Activated CD8-positive, alpha-beta memory T cell treated with anti-CD3 and anti-CD28 coated beads, Interleukin-2, amount 50 U/mL, for 24 hours (primary cell): ENCODE measurements around the gene ZNF562.

Experiments
- DNase-seq: peaks from one replicate; pipeline ENCODE4 v3.0.0-alpha.2; 2020; ENCODE audit errors: extremely low read depth

The ZNF562 gene

GRCh38 chr19:9644472-9644871 lies 30.4 kb downstream of the ZNF562 start:
- DNase-seq: no peak

- no peak for DNase-seq
Measured at GRCh38 chr19:9641810-9642209, 33.1 kb downstream of the ZNF562 start.

- DNase-seq: no peak
Measured at GRCh38 chr19:9640956-9641355, 33.9 kb downstream of the ZNF562 start.

- DNase-seq: no peak
Measured at GRCh38 chr19:9636018-9636417, 38.9 kb downstream of the ZNF562 start.

GRCh38 chr19:9627856-9628255 lies 47.0 kb downstream of the ZNF562 start:
- DNase-seq: no peak

GRCh38 chr19:9622531-9622930 lies 52.4 kb downstream of the ZNF562 start:
- no peak for DNase-seq

- peak; percentile 72 for DNase-seq
Measured at GRCh38 chr19:9621156-9622037, 53.5 kb downstream of the ZNF562 start, which contains the start of gene ZNF561. Gene ZNF561, minus strand, starts transcription at chr19:9621232. Its CDS starts 1,776 bp downstream, at chr19:9619456.

GRCh38 chr19:9620842-9621155 lies 54.1 kb downstream of the ZNF562 start:
- DNase-seq: no peak

GRCh38 chr19:9615844-9616243 lies 59.1 kb downstream of the ZNF562 start:
- no peak for DNase-seq

GRCh38 chr19:9610484-9611113 lies 64.3 kb downstream of the ZNF562 start:
- no peak for DNase-seq

- DNase-seq: no peak
Measured at GRCh38 chr19:9608912-9609311, 66.0 kb downstream of the ZNF562 start.

GRCh38 chr19:9597027-9597426 lies 77.9 kb downstream of the ZNF562 start:
- DNase-seq: no peak
